ENCODE data around the gene KLHL8. TPM values are rescaled to one million over a fixed set of nuclear protein-coding genes. Genes with fewer than 3 reads are reported as not detected.

Gene KLHL8
- total RNA-seq, 2 experiments from 2014 or later, result 9.8 to 10.3 TPM

GRCh38 chr4:87120010-87120409 lies 100.4 kb downstream of the KLHL8 start:
- Mint-ChIP-seq H3K27me3 (no peaks in the 10 kb centered on the region), H3K4me1 (peaks cover 20% of the 10 kb centered on the region), H3K9me3 (ENCODE audit: low read depth) (no peaks in the 10 kb centered on the region), H3K4me3 (no peak overlapping the region), H3K36me3 (ENCODE audit: low read depth) (peaks cover 42% of the 10 kb centered on the region), H3K27ac (peak overlapping the region; percentile 35)
- intact Hi-C loops (cut with DNase I, micrococcal nuclease), result no loop called here
- DNase-seq, result no peak
- ATAC-seq, result peak; percentile 68
- ChIA-PET POLR2A (interaction anchor here (0.8 kb wide), 1 partner anchor 14 kb away, joined by 5 read pairs; no protein-coding TSS in a partner anchor), CTCF (interaction anchor here (1.1 to 1.5 kb wide), 3 partner anchors 31 to 198 kb away, joined by 3 to 7 read pairs (median 3); no protein-coding TSS in a partner anchor)

GRCh38 chr4:87118826-87119225 lies 101.6 kb downstream of the KLHL8 start:
- no peak overlapping the region for H3K4me3 Mint-ChIP-seq
- ATAC-seq, result peak; percentile 75
- no peaks in the 10 kb centered on the region for H3K27me3 Mint-ChIP-seq
- H3K4me1 Mint-ChIP-seq, result peaks cover 20% of the 10 kb centered on the region
- CTCF ChIA-PET, result interaction anchor here (0.6 to 1.5 kb wide), 5 partner anchors 31 to 199 kb away, joined by 3 to 7 read pairs (median 3); no protein-coding TSS in a partner anchor
- intact Hi-C loops (cut with DNase I, micrococcal nuclease), result no loop called here
- no peaks in the 10 kb centered on the region for H3K9me3 Mint-ChIP-seq (ENCODE audit: low read depth)
- peak overlapping the region; percentile 51 for H3K27ac Mint-ChIP-seq
- peaks cover 47% of the 10 kb centered on the region for H3K36me3 Mint-ChIP-seq (ENCODE audit: low read depth)
- POLR2A ChIA-PET, result no interaction called here
- no peak for DNase-seq

- CTCF ChIA-PET, result interaction anchor here (0.6 to 1.5 kb wide), 5 partner anchors 32 to 209 kb away, joined by 3 to 5 read pairs (median 3); no protein-coding TSS in a partner anchor
- no peaks in the 10 kb centered on the region for H3K9me3 Mint-ChIP-seq (ENCODE audit: low read depth)
- intact Hi-C loops (cut with DNase I, micrococcal nuclease), result no loop called here
- POLR2A ChIA-PET, result no interaction called here
- H3K36me3 Mint-ChIP-seq (ENCODE audit: low read depth), result peaks cover 47% of the 10 kb centered on the region
- H3K4me3 Mint-ChIP-seq, result no peak overlapping the region
- DNase-seq (no peak), ATAC-seq (no peak)
- H3K27ac Mint-ChIP-seq, result no peak overlapping the region
- no peaks in the 10 kb centered on the region for H3K27me3 Mint-ChIP-seq
- H3K4me1 Mint-ChIP-seq, result peaks cover 20% of the 10 kb centered on the region
These were observed 102.0 kb downstream of the KLHL8 start for GRCh38 chr4:87118421-87118820.

GRCh38 chr4:87117732-87118075 lies 102.7 kb downstream of the KLHL8 start:
- Mint-ChIP-seq H3K4me1 (peaks cover 20% of the 10 kb centered on the region), H3K27ac (no peak overlapping the region), H3K9me3 (ENCODE audit: low read depth) (no peaks in the 10 kb centered on the region), H3K27me3 (no peaks in the 10 kb centered on the region), H3K4me3 (no peak overlapping the region), H3K36me3 (ENCODE audit: low read depth) (peaks cover 45% of the 10 kb centered on the region)
- ATAC-seq (no peak), DNase-seq (no peak)
- POLR2A ChIA-PET, result no interaction called here
- intact Hi-C loops (cut with DNase I, micrococcal nuclease), result no loop called here
- CTCF ChIA-PET, result interaction anchor here (0.6 to 1.5 kb wide), 7 partner anchors 32 to 208 kb away, joined by 3 to 5 read pairs (median 3); no protein-coding TSS in a partner anchor

- Mint-ChIP-seq H3K4me3 (no peak overlapping the region), H3K4me1 (peaks cover 20% of the 10 kb centered on the region), H3K27me3 (no peaks in the 10 kb centered on the region), H3K27ac (no peak overlapping the region), H3K36me3 (ENCODE audit: low read depth) (peaks cover 50% of the 10 kb centered on the region), H3K9me3 (ENCODE audit: low read depth) (no peaks in the 10 kb centered on the region)
- ChIA-PET CTCF (interaction anchor here (0.5 to 1.5 kb wide), 7 partner anchors 33 to 578 kb away, joined by 3 to 5 read pairs (median 3); partner anchors contain the start of gene AFF1), POLR2A (no interaction called here)
- no peak for ATAC-seq
- intact Hi-C loops (cut with DNase I, micrococcal nuclease), result no loop called here
- no peak for DNase-seq
These were observed 103.2 kb downstream of the KLHL8 start for GRCh38 chr4:87117051-87117731.

GRCh38 chr4:87116231-87116630 lies 104.2 kb downstream of the KLHL8 start:
- DNase-seq, result no peak
- Mint-ChIP-seq H3K9me3 (ENCODE audit: low read depth) (no peaks in the 10 kb centered on the region), H3K27me3 (no peaks in the 10 kb centered on the region), H3K27ac (no peak overlapping the region), H3K36me3 (ENCODE audit: low read depth) (peaks cover 55% of the 10 kb centered on the region), H3K4me1 (peaks cover 18% of the 10 kb centered on the region), H3K4me3 (no peak overlapping the region)
- CTCF ChIA-PET, result interaction anchor here (0.5 to 1.5 kb wide), 5 partner anchors 34 to 577 kb away, joined by 3 to 5 read pairs (median 3); partner anchors contain the start of gene AFF1
- intact Hi-C loops (cut with DNase I, micrococcal nuclease), result no loop called here
- no peak for ATAC-seq
- POLR2A ChIA-PET, result no interaction called here

GRCh38 chr4:87114245-87115062 lies 106.0 kb downstream of the KLHL8 start:
- H3K36me3 Mint-ChIP-seq (ENCODE audit: low read depth), result peaks cover 43% of the 10 kb centered on the region
- ChIA-PET CTCF (interaction anchor here (0.9 kb wide), 1 partner anchor 108 kb away, joined by 3 read pairs; no protein-coding TSS in a partner anchor), POLR2A (interaction anchor here (0.6 kb wide), 1 partner anchor 108 kb away, joined by 3 read pairs; no protein-coding TSS in a partner anchor)
- intact Hi-C loops (cut with DNase I, micrococcal nuclease), result no loop called here
- H3K4me3 Mint-ChIP-seq, result no peak overlapping the region
- no peak for DNase-seq
- peaks cover 6% of the 10 kb centered on the region for H3K4me1 Mint-ChIP-seq
- no peaks in the 10 kb centered on the region for H3K27me3 Mint-ChIP-seq
- H3K27ac Mint-ChIP-seq, result no peak overlapping the region
- no peaks in the 10 kb centered on the region for H3K9me3 Mint-ChIP-seq (ENCODE audit: low read depth)
- no peak for ATAC-seq

GRCh38 chr4:87112063-87112462 lies 108.4 kb downstream of the KLHL8 start:
- Mint-ChIP-seq H3K4me1 (peaks cover 9% of the 10 kb centered on the region), H3K27me3 (no peaks in the 10 kb centered on the region), H3K36me3 (ENCODE audit: low read depth) (peaks cover 55% of the 10 kb centered on the region), H3K27ac (no peak overlapping the region), H3K4me3 (no peak overlapping the region), H3K9me3 (ENCODE audit: low read depth) (no peaks in the 10 kb centered on the region)
- intact Hi-C loops (cut with DNase I, micrococcal nuclease), result no loop called here
- ATAC-seq (no peak), DNase-seq (no peak)
- POLR2A ChIA-PET, result no interaction called here
- CTCF ChIA-PET, result no interaction called here

Other genes with a start within 250 kb of the KLHL8 start
- gene HSD17B13, start 102.3 kb upstream of the KLHL8 start, total RNA-seq, result not detected
- gene HSD17B11, start 170.6 kb upstream of the KLHL8 start, total RNA-seq, result 10 to 100 TPM; 12.0 to 14.9 TPM
- 10 to 100 TPM in 1 of 2 experiments, 1 to 10 TPM in 1; 9.8 to 13.3 TPM for gene NUDT9, start 202.0 kb upstream of the KLHL8 start, total RNA-seq

All from activated CD4-positive, alpha-beta T cell treated with anti-CD3 and anti-CD28 coated beads for 36 hours (primary cell).